ENCODE measurements around the gene COX6A1.
"Not testable (repeated sequence)": the region's sequence is repeated elsewhere in the genome, so short reads cannot be mapped to it uniquely, and the experiment has no call there.

Gene COX6A1

DNA sequence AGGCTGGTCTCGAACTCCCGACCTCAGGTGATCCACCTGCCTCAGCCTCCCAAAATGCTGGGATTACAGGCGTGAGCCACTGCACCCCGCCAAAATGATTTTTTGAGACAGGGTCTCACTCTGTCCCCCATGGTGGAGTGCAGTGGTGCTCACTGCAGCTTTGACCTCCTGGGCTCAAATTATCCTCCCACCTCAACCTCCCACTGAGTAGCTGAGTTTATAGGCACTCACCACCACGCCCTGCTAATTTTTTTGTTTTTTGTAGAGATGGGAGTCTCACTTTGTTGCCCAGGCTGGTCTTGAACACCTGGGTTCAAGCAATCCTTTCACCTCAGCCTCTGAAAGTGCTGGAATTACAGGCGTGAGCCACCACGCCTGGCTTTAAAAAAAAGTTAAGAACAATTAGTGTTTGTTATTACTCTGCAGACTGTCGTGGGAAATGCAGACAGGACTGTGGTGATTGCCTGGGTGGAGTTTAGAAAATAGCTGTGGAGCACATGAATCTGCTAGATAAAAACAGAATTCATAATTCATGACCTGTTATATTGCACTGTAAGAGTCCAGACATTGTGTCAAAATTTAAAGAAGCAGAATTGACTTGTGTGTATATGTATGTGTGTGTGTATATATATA is 9.2 kb upstream of the COX6A1 start:
- DNase-seq: no peak

DNA sequence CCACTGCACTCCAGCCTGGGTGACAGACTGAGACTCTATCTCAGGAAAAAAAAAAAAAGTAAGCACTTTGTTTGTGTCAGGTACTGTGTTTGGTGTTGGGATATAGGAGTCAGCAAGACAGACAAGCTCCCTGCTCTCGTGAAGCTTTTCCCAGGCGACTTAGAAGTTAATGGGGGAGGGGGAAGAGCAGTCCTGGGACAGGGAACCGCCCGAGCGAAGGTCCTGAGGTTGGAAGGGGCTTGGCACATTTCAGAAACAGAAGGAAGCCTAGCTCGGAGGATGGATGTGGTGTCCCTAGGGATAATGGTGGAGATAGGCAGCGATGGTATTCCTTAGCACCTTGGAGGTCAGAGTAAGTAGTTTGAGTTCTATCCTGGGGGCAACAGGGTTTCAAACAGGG is 8.5 kb upstream of the COX6A1 start:
- DNase-seq: no peak

DNA sequence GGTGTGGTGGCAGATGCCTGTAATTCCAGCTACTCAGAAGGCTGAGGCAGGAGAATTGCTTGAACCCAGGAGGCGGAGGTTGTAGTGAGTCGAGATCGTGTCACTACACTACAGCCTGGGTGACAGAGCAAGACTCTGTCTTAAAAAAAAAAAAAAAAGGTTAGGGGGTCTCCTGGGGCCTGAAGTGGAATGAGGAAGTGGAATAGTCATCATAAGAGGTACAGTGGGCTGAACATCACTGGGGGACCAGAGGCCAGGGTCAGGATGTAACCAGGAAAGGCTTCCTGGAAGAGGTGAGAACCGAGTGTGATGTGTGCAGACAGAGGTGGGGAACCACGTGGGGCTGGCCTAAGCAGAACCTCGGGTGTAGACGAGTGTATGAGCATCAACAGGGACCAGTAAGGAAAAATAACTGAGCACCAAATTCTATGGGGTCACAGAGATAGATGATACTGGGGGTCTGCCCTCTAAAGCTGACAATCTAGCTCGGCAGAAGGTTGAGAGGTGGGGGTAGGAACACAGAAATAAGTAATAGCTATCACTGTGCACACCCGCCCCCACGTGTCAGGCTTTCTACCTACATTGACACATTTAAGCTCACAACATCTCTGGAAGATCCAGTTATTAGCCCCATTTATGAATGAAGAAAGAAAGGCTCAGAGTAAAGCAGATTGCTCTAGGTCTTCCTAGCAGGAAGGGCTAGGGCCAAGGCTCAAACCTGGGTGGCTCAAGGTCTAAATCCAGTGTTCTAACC is 5.0 kb upstream of the COX6A1 start:
- DNase-seq: no peak

DNA sequence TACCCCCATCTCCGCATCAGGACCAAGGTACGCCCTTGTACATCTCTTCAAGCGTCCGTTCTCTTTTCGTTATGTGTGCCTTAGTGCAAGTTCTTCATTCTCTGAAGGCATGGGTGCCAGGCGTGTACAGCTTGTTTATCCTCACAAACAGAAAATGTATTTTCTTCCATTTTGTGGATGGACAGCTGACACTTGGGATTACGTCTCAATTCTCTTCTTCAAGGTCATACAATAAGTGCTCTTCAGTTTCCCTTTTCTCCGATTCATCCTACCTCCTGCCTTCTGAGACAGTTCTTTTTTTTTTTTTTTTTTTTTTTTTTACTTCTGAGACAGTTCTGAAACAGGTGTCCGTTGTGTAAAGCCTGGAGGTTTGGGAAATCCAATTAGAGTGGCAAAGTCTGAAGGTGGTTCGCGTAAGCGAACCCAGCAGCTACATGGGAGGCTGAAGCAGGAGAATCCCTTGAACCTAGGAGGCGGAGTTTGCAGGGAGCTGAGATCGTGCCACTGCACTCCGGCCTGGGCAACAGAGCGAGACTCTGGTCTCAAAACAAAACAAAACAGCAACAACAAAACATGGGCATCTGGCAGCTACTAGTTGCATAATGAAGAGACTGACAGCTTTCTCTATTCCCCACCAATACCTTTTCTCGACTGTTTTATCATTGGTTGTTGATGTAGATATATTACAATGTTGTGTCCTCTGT is 734 bp downstream of the COX6A1 start:
- no peak for DNase-seq

DNA sequence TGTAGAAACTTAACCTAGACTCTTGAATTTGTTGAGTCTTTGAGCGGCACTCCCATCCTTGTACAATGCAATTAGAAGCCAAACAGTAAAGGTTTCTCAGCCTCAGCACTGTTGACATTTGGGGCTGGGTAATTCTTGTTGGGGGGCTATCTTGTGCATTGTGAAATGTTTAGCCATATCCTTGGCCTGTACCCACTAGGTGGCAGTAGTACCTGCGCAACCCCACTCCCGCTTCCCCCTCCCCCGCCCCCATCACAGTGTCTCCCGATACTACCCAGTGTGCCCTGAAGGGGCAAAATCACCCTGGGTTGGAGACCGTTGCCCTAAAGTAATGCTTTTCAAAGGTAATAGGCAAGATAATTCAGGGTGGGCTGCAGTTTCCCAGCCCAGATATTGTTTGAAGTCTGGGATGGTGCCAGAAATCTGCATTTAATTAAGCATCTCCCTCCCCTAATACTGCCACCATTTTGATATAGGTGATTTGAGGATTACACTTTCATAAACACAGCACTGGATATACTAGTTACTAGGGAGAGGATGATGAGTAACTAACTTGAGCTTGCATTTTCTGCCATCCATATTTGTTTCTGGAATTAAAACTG is 1.8 kb downstream of the COX6A1 start:
- peak; percentile 74 for DNase-seq

DNA sequence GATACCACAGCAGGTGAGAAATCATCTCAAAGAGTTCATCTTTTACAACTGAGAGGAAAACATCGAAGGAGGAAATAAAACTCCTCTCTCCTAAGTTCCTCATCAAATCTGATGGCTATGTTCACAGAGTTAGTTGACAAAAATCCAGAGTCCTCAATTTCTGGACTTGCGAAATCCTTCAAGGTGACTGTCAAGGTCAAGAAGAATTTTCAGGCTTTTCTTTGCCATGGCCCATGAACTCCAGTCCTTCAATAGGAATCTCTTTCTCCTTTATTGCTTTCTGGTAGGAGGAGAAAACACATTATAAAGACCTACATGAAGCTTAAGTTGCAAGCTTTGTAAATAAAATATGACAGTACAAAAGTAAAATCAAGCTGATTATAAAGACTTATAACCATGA is 6.8 kb downstream of the COX6A1 start:
- DNase-seq: no peak

DNA sequence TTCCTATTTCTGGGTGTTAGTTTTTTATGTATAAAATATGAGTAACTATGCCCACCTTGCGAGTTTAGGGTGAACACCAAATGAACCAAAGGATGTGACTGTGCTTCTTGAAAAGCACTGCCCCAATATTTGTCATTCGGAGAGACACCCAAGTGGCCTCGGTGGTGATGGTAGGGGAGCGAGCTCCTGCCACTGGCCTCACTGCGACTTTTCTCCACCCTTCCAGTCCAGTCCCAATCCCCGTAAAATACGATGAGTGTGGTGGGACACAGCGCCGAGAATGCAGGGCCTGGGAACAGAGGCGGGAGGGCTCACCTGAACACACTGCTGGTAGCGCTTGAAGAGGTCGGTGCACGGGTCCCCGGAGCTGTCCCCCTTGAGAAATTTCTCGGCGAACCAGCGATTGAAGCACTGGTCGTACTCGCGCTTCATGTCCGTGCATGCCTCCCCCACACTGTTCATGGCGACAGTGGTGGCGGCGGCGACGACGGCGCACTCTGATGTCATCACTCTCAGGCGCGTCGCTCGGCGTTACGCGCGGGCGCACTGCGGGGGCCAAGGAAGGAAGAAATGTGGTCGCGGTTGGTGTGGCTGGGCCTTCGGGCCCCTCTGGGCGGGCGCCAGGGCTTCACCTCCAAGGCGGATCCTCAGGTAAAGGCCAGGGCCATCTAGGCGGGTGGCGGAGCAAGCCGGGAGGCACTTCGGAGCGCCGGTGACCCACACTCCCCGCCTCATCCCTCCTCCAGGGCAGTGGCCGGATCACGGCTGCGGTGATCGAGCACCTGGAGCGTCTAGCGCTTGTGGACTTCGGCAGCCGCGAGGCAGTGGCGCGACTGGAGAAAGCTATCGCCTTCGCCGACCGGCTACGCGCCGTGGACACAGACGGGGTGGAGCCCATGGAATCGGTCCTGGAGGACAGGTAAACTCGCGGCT is 8.3 kb downstream of the COX6A1 start, which contains the start of the genes GATC and TRIAP1:
TSS of gene GATC (plus strand) at position 534 of the 933 bp plus-strand sequence. CDS start at position 571, 37 bp downstream.
TSS of gene TRIAP1 (minus strand) at position 474 of the 933 bp plus-strand sequence. CDS start at position 462, 12 bp downstream.
- DNase-seq: peak; percentile 91

DNA sequence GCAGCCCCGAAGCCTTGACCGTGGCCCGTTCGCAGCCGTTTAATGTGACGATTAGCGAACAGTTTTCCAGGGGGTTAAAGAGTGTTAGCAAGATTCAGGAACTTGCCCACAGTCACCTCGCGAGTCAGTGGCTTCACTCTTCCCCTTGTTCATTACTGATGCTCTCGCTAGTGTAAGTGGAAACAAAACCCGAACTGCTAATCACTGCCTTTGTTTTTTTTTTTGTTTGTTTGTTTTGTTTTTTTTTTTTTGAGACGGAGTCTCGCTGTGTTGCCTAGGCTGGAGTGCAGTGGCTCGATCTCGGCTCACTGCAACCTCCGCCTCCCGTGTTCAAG is 8.9 kb downstream of the COX6A1 start:
- not testable (repeated sequence) for DNase-seq

DNA sequence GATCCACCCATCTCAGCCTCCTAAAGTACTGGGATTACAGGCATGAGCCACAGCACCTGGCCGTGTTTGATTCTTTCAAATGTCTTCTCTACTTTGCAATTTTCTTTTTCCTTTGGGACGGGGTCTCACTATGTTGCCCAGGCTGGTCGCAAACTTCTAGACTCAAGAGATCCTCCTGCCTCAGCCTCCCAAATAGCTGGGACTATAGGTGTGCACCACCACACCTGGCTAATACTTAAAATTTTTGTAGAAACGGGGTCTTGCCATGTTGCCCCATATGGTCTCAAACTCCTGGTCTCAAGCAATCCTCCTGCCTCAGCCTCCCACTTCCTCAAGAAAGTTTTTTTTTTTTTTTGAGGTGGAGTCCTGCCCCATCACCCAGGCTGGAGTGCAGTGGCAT is 10.1 kb downstream of the COX6A1 start:
- no peak for DNase-seq

DNA sequence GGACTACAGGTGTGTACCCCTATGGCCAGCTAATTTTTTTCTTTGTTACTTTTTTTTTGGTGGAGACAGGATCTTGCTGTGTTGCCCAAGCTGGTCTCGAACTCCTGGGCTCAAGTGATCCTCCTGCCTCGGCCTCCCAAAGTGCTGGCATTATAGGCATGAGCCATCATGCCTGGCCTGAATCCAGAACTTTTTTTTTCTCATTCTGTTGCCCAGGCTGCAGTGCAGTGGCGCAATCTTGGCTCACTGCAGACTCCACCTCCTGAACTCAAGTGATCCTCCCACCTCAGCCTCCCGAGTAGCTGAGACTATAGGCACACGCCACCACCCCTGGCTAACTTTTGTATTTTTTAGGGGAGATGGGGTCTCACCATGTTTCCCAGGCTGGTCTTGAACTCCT is 14.6 kb downstream of the COX6A1 start:
- DNase-seq: not testable (repeated sequence)

DNA sequence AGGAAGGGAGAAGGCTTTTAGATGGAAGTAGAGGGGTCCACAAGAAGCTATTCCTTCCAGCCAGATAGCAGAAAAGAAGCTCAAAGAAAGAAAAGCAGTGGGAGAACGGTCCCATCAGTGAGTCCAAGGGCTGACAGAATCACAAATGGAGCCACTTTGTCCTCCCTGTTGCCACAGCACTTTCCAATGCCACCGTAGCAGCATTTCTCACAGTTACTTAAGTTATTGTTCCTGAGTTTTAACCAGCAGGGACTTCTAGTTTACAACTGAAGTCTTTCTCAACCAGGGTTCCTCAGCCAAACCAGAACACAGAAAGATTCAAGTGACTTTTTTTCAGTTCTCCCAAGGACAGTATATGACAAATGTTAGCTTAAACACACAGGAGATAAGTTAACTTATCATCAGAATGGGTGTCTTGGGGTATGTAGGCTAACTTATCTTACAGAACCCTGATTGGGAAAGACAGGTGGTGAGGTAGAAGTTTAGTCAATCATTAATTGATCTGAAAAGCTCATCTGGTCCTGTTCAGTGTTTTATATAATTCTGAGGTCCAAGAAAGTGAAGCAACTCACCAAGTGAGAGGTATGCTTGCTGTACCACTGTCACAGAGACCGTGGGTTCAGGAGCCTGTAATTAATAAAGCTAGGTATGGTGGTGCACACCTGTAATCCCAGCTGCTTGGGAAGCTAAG is 15.3 kb downstream of the COX6A1 start:
- no peak for DNase-seq

DNA sequence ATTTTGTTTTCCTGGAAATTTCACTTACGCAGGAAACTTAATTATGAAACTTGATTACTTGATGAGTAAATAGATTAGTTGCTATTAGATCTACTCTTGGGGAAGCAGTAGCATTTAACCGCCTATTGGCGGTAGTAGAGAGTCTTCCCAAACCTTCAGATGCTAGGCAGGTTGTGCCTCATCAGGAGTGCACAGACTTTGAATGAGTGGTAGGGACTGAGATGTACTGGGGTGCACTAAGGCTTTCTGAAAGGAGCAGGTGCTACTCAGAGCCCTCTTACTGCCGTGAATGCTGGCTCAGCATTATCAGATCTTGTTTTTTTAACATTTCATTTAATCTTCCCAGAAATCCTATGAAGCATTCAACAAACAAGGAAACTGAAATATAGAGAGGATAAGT is 16.1 kb downstream of the COX6A1 start:
- no peak for DNase-seq

DNA sequence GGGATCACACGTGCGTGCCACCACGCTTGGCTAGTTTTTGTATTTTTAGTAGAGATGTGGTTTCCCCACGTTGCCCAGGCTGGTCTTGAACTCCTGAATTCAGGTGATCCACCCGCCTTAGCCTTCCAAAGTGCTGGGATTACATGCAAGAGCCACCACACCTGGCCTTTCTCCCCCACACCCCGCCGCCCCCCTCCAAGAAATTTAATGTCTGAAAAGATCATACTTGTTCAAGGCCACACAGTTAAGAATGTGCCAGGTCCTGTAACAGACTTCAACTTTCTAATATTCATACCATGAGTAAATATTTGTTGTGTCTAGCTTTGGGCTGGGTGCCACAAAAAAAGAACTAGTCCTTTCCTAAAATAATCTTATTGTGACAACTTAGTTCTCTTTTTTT is 17.4 kb downstream of the COX6A1 start:
- DNase-seq: no peak

DNA sequence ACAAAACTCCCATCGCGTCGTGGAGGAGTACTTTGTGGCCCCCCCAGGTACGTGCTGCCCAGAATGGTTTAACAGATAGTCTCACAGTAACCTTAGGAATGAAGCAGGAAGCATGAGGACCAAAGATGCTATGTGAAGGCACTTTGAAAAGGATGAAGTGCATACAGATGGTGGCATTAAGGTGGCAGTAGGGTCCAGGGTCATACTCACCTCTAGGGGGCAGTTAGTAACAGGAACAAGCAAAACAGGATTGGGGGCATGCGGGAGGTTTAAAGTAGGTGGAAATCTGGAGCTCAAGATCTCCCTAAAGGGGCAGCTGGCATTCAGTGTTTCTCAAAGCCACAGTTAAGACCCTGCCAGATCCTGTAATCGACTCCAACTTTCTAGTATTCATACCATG is 19.2 kb downstream of the COX6A1 start:
- DNase-seq: no peak

DNA sequence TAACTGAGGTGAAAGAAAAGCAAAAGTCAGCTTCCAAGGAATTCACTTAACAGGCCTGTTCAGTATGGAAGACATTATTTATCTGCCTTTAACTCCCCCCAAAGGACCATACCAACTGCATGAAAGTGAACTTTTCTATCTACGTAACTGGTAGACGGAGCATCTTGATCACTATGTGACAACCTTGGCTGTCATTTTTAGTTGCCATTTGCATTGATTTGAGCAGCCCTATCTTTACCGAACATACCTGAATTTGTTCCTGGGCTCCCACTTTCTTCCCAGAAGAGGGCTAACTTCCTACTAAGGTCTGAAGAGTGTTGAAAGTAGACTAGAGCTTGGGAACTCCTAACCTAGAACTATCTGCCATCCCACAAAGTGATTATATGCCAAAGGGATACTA is 22.2 kb downstream of the COX6A1 start:
- DNase-seq: no peak

DNA sequence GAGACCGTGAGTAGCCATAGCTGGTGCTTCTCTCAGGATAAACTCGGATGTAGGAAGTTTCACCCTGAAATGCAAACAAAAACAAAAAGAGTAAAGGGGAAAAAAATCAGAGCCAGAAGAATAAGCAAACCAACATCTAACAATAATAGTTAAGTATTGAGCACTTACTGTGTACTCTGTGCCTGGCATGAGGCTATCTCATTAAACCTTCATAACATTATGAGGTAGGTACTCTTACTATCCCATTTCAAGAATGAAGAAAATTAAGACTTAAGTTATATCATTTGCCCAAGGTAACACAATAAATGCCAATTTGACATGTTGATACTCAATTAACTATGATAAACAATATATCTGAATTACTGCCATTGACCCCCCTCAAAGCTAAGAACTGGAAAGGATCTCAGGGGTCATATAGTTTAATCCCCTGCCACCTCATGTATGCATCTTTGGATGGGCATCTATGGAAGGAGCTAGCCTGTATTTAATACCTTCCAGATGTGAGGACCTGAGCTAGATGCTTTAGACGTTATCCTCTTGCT is 24.3 kb downstream of the COX6A1 start:
- no peak for DNase-seq

DNA sequence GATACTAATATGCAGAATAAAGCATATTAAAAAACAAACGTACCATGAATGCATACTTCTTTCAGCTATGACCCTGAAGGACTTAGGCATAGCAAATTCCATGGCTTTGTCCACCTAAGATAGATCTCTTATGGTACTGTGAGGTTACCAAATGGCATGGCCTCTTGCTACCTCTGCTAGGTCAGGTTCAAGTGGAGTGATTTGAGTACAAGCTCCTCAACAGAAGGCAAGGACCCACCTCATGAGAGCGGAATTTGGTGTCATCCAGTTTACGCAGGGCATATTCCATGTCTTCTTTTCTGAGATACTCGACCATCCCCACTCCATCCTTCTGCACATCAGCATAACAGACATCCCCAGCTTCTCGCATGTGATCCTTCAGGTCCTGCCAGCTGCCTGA is 25.8 kb downstream of the COX6A1 start:
- DNase-seq: no peak

DNA sequence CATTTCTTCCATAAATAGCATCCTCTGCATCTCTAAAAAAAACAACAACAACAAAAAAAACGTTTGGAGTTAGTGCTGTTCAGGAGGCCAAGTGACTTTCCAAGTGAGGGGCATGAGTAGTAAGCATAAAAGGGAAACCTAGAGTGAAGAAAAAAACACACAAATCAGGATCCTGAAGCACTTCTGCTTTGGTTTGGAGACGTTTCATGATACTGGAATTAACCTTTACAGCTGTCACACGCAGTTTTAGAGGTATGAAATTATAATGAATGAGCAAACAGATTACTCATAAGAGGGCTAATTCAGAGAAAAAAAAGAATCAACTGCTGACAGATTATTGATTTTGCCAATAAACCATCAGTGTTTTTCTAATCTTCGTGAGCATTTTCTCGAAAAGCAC is 27.8 kb downstream of the COX6A1 start:
- no peak for DNase-seq

DNA sequence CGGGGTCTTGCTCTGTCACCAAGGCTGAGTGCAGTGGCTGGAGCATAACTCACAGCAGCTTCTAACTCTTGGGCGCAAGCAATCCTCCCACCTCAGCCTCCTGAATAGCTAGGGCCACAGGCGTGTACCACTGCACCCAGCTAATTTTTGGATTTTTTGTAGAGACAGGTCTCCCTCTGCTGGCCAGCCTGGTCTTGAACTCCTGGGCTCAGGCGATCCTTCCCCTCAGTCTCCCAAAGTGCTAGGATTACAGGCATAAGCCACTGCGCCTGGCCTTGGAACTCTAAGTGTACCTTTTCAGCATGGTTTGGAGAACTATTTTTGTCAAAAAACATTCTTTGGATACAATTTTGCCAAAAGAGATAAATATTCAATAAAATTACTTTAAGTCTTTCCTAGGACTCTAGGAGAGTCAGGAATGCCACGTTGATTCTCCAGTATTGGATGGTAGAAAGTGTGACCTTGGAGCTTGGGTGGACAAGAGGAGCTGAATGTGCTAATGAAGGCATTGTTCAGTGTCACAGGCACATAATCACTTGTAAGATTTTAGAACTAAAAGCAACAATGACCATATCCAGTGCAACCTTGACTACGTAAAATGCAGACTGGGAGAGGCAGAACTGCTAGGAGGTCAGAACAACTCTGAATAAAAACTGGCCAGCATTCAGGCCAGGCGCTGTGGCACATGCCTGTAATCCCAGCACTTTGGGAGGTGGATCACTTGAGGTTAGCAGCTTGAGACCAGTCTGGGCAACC is 28.8 kb downstream of the COX6A1 start:
- peak; percentile 54 for DNase-seq

DNA sequence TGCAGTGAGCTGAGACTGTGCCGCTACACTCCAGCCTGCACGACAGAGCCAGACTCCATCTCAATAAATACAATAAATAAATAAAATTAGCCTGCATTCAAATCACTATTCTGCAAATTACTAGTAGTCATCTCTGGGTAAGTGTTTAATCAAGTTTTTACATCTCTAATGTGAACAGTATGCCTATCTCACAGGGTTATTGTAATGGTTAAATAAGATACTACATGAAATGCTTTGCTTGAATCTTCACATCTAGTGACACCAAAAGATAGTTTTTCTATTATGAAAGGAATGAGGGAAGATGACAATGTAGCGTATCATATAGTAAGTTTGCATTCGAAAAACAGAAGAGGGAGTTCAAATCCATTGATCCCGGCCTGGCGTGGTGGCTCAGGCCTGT is 29.5 kb downstream of the COX6A1 start:
- no peak for DNase-seq

DNA sequence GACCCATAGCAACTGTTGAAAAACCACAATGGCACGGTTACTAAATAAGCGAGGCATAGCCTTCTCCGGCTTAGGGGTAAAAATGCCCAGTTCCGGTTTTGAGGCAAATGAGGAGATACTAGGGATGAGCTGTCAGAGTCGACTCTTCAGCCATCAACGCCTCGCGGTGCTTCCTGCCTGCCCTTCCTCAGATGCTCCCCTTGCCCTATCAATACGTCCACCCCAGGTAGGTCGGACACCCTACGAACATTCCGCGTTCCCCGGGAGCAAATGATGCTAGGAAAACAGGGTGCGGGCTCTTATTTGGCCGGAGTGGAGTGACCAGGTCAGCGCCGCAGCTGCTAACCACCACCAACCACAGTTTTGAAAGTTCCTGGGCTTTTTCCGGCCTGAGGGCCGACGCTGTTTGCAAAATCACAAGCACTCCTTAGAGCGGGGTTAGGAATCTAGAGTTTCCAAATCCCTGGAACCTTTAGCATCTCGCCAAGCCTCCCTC is 30.5 kb downstream of the COX6A1 start:
- peak; percentile 15 for DNase-seq

All from activated naive CD4-positive, alpha-beta T cell treated with Interleukin-2 at 50 U/mL for 16 hours (primary cell).